ENCODE results near the gene CRACR2A.

- TF ChIP-seq, protein P1, sequence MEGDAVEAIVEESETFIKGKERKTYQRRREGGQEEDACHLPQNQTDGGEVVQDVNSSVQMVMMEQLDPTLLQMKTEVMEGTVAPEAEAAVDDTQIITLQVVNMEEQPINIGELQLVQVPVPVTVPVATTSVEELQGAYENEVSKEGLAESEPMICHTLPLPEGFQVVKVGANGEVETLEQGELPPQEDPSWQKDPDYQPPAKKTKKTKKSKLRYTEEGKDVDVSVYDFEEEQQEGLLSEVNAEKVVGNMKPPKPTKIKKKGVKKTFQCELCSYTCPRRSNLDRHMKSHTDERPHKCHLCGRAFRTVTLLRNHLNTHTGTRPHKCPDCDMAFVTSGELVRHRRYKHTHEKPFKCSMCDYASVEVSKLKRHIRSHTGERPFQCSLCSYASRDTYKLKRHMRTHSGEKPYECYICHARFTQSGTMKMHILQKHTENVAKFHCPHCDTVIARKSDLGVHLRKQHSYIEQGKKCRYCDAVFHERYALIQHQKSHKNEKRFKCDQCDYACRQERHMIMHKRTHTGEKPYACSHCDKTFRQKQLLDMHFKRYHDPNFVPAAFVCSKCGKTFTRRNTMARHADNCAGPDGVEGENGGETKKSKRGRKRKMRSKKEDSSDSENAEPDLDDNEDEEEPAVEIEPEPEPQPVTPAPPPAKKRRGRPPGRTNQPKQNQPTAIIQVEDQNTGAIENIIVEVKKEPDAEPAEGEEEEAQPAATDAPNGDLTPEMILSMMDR (CRISPR knock-in tag; IDR thresholded peaks at IDR 0.05) = no peak
- TF ChIP-seq SMAD1 (CRISPR knock-in tag; IDR thresholded peaks at IDR 0.05; ENCODE audit: borderline replicate concordance, low read depth) (no peak), TCF7L2 (IDR thresholded peaks at IDR 0.05; ENCODE audit: low read depth, low read length) (no peak), DPF2 (CRISPR knock-in tag; IDR thresholded peaks at IDR 0.05; ENCODE audit: borderline replicate concordance, low read depth) (no peak), NR3C1 (CRISPR knock-in tag; IDR thresholded peaks at IDR 0.05) (no peak), TFE3 (CRISPR knock-in tag; IDR thresholded peaks at IDR 0.05) (no peak), TBL1XR1 (IDR thresholded peaks at IDR 0.05; ENCODE audit: borderline replicate concordance, low read length, partially characterized antibody) (no peak), SMARCC2 (IDR thresholded peaks at IDR 0.05) (no peak), ZNF841 (CRISPR knock-in tag; IDR thresholded peaks at IDR 0.05; ENCODE audit: borderline replicate concordance) (no peak), FOXK2 (IDR thresholded peaks at IDR 0.05) (no peak), RAD21 (CRISPR knock-in tag; IDR thresholded peaks at IDR 0.05) (no peak)
- TF ChIP-seq, protein P2, sequence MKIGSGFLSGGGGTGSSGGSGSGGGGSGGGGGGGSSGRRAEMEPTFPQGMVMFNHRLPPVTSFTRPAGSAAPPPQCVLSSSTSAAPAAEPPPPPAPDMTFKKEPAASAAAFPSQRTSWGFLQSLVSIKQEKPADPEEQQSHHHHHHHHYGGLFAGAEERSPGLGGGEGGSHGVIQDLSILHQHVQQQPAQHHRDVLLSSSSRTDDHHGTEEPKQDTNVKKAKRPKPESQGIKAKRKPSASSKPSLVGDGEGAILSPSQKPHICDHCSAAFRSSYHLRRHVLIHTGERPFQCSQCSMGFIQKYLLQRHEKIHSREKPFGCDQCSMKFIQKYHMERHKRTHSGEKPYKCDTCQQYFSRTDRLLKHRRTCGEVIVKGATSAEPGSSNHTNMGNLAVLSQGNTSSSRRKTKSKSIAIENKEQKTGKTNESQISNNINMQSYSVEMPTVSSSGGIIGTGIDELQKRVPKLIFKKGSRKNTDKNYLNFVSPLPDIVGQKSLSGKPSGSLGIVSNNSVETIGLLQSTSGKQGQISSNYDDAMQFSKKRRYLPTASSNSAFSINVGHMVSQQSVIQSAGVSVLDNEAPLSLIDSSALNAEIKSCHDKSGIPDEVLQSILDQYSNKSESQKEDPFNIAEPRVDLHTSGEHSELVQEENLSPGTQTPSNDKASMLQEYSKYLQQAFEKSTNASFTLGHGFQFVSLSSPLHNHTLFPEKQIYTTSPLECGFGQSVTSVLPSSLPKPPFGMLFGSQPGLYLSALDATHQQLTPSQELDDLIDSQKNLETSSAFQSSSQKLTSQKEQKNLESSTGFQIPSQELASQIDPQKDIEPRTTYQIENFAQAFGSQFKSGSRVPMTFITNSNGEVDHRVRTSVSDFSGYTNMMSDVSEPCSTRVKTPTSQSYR (CRISPR knock-in tag; IDR thresholded peaks at IDR 0.05; ENCODE audit: borderline replicate concordance) = no peak
Observed at GRCh38 chr12:3705354-3705675, 47.6 kb downstream of the CRACR2A start.

Data from HepG2 (cell line).